ENCODE data around the gene FRAS1. TPM values are rescaled to one million over a fixed set of nuclear protein-coding genes. Genes with fewer than 3 reads are reported as not detected.

FRAS1 gene
- total and polyA plus RNA-seq, 2 of the 8 experiments (the other 6 are each of a cell fraction or from before 2014, with no cell fraction given) = 38.5 to 109 TPM

- Histone ChIP-seq H2BK5ac (ENCODE audit: low read depth, low read length) (no peak overlapping the region), H3K4ac (replicated peaks; ENCODE audit: insufficient read length, low read depth, low read length) (no peak overlapping the region), H2BK20ac (ENCODE audit: low read length) (no peak overlapping the region), H4K8ac (ENCODE audit: extremely low read depth, insufficient read depth, low read length) (no peak overlapping the region), H4K5ac (ENCODE audit: insufficient read length, low read depth, low read length) (no peak overlapping the region), H3K23ac (ENCODE audit: insufficient read length) (no peak overlapping the region), H3K14ac (ENCODE audit: insufficient read length) (no peak overlapping the region), H3K4me1 (replicated peaks in 1 of 4; ENCODE audit: control insufficient read depth in 3 of 4, insufficient read depth in 4 of 4, low read length in 3 of 4) (peaks cover 0 to 5% (median 4%) of the 10 kb centered on the region in 4 experiments; a peak in 5 of 7 replicates), H2AFZ (ENCODE audit: low read length) (no peak overlapping the region), H3K56ac (replicated peaks; ENCODE audit: insufficient read length, low read depth, low read length) (no peak overlapping the region), H4K20me1 (replicated peaks in 1 of 2; ENCODE audit: control insufficient read depth in 1 of 2, insufficient read depth in 2 of 2, low read length in 2 of 2) (no peaks in the 10 kb centered on the region), H2BK12ac (ENCODE audit: low read depth, low read length) (no peak overlapping the region), H3K9me3 (ENCODE audit: insufficient read depth in 2 of 2, low read depth in 1 of 2, low read length in 1 of 2) (no peaks in the 10 kb centered on the region), H3K27me3 (replicated peaks in 1 of 4; ENCODE audit: control insufficient read depth in 3 of 4, extremely low read depth in 1 of 4, insufficient read depth in 3 of 4, low read length in 3 of 4) (no peaks in the 10 kb centered on the region), H2BK120ac (replicated peaks; ENCODE audit: low read depth, low read length) (no peak overlapping the region), H3K23me2 (ENCODE audit: low read depth, low read length) (no peaks in the 10 kb centered on the region), H2AK5ac (ENCODE audit: low read depth, low read length) (no peak overlapping the region), H3K36me3 (ENCODE audit: control insufficient read depth in 2 of 4, insufficient read depth in 4 of 4, low read length in 3 of 4) (peaks cover 15 to 62% (median 41%) of the 10 kb centered on the region in 4 experiments), H3K4me2 (ENCODE audit: insufficient read depth in 1 of 2, low read depth in 2 of 2, low read length in 2 of 2) (no peak overlapping the region), H3K79me1 (ENCODE audit: low read depth, low read length) (no peaks in the 10 kb centered on the region), H3K79me2 (ENCODE audit: control insufficient read depth in 1 of 2, insufficient read depth in 2 of 2, low read length in 2 of 2) (no peaks in the 10 kb centered on the region), H4K91ac (replicated peaks; ENCODE audit: insufficient read length, low read length) (no peak overlapping the region), H2BK15ac (ENCODE audit: low read length) (no peak overlapping the region), H3K9ac (replicated peaks in 1 of 4; ENCODE audit: extremely low read depth in 1 of 4, low read depth in 3 of 4, low read length in 3 of 4) (no peak overlapping the region), H3K4me3 (ENCODE audit: extremely low read depth in 1 of 4, insufficient read depth in 2 of 4, low read depth in 3 of 4, low read length in 4 of 4) (no peak overlapping the region), H3K18ac (ENCODE audit: extremely low read depth, low read length) (no peak overlapping the region), H3K27ac (ENCODE audit: low read depth, low read length) (no peak overlapping the region)
- no peak for DNase-seq (ENCODE audit: low read depth in 1 of 2, low spot score in 2 of 2)
- WGBS, 2 experiments (ENCODE audit: extremely low coverage in 1 of 2, insufficient coverage in 1 of 2, insufficient read length in 1 of 2, insufficient replicate concordance in 2 of 2, low coverage in 1 of 2, low lambda C conversion rate in 2 of 2, missing lambda C conversion rate in 1 of 2) = 96% methylated on average over 1 of the region's 1 CpG; no CpG with 5 or more reads in 1 of the 2 experiments
- ChIA-PET CTCF (ENCODE audit: partially characterized antibody) (interaction anchor here (0.8 kb wide), 1 partner anchor 29 kb away, joined by 3 read pairs; no protein-coding TSS in a partner anchor), POLR2A (ENCODE audit: partially characterized antibody) (no interaction called here)
- no peak for TF ChIP-seq BACH1 (IDR thresholded peaks at IDR 0.05; ENCODE audit: low read length)
- FAIRE-seq = no peak
These were observed 261.0 kb downstream of the FRAS1 start for GRCh38 chr4:78318126-78318525.

All from H1 (cell line).